ENCODE results near the gene KIRREL3. TPM values are rescaled to one million over a fixed set of nuclear protein-coding genes. Genes with fewer than 3 reads are reported as not detected.

KIRREL3 gene
- total RNA-seq, 4 donors from 2014 or later: 0.19 TPM; not detected in 3

GRCh38 chr11:126989942-126990715, 10.4 kb downstream of the KIRREL3 start:
- H3K9me3 ChIP-seq: no peaks in the 10 kb centered on the region
- no peak overlapping the region for H3K4me3 ChIP-seq
- WGBS, 2 donors: 16 to 83% methylated on average over 1 to 5 of the region's 22 CpGs
- H3K4me1 ChIP-seq: peaks cover 0 to 7% (median 0%) of the 10 kb centered on the region in 3 donors
- intact Hi-C loops (cut with DNase I): loop anchor here (5.0 to 10.0 kb wide), 3 partner anchors 265 to 548 kb away; no protein-coding TSS in a partner anchor
- TF ChIP-seq CTCF (IDR thresholded peaks at IDR 0.05): peak in 5 of 6 experiments; percentile 69 to 95 (median 76)
- no peak for TF ChIP-seq POLR2A (IDR thresholded peaks at IDR 0.05)
- no peaks in the 10 kb centered on the region for H3K36me3 ChIP-seq
- DNase-seq: no peak
- H3K27ac ChIP-seq: no peak overlapping the region
- peaks cover 0 to 34% (median 2%) of the 10 kb centered on the region in 4 donors for H3K27me3 ChIP-seq

- no peak for DNase-seq
- intact Hi-C loops (cut with DNase I): loop anchor here (5.0 kb wide), 1 partner anchor 546 kb away; no protein-coding TSS in a partner anchor
- H3K27ac ChIP-seq: no peak overlapping the region
- 84 to 90% methylated on average over 7 of the region's 7 CpGs for WGBS, 2 donors
- peaks cover 0 to 34% (median 2%) of the 10 kb centered on the region in 4 donors for H3K27me3 ChIP-seq
- no peak for TF ChIP-seq POLR2A (IDR thresholded peaks at IDR 0.05)
- no peaks in the 10 kb centered on the region for H3K9me3 ChIP-seq
- H3K4me3 ChIP-seq: no peak overlapping the region
- H3K4me1 ChIP-seq: peaks cover 0 to 7% (median 0%) of the 10 kb centered on the region in 3 donors
- H3K36me3 ChIP-seq: no peaks in the 10 kb centered on the region
Observed at GRCh38 chr11:126988655-126989054, 11.9 kb downstream of the KIRREL3 start.

- Histone ChIP-seq H3K27me3 (peaks cover 0 to 26% (median 0%) of the 10 kb centered on the region in 4 donors), H3K36me3 (no peaks in the 10 kb centered on the region), H3K27ac (no peak overlapping the region), H3K4me3 (no peak overlapping the region), H3K9me3 (no peaks in the 10 kb centered on the region), H3K4me1 (no peaks in the 10 kb centered on the region)
- TF ChIP-seq POLR2A (IDR thresholded peaks at IDR 0.05): no peak
- TF ChIP-seq CTCF (IDR thresholded peaks at IDR 0.05): no peak
- no peak for DNase-seq
- intact Hi-C loops (cut with DNase I): no loop called here
- 58 to 67% methylated on average over 1 to 2 of the region's 2 CpGs for WGBS, 2 donors
Observed at GRCh38 chr11:126981635-126982034, 18.9 kb downstream of the KIRREL3 start.

GRCh38 chr11:126978911-126979310, 21.7 kb downstream of the KIRREL3 start:
- WGBS, 2 donors: 41 to 71% methylated on average over 5 of the region's 5 CpGs
- H3K27me3 ChIP-seq: peaks cover 0 to 33% (median 0%) of the 10 kb centered on the region in 4 donors
- H3K36me3 ChIP-seq: no peaks in the 10 kb centered on the region
- intact Hi-C loops (cut with DNase I): no loop called here
- no peak for DNase-seq
- H3K27ac ChIP-seq: no peak overlapping the region
- H3K4me3 ChIP-seq: no peak overlapping the region
- H3K9me3 ChIP-seq: no peaks in the 10 kb centered on the region
- TF ChIP-seq POLR2A (IDR thresholded peaks at IDR 0.05): no peak
- no peaks in the 10 kb centered on the region for H3K4me1 ChIP-seq

- H3K4me3 ChIP-seq: no peak overlapping the region
- no peak for DNase-seq
- H3K27me3 ChIP-seq: peaks cover 0 to 33% (median 0%) of the 10 kb centered on the region in 4 donors
- H3K9me3 ChIP-seq: no peaks in the 10 kb centered on the region
- H3K36me3 ChIP-seq: no peaks in the 10 kb centered on the region
- no peaks in the 10 kb centered on the region for H3K4me1 ChIP-seq
- TF ChIP-seq CTCF (IDR thresholded peaks at IDR 0.05) (no peak), POLR2A (IDR thresholded peaks at IDR 0.05) (no peak)
- no peak overlapping the region for H3K27ac ChIP-seq
- intact Hi-C loops (cut with DNase I): no loop called here
- WGBS, 2 donors: 46 to 55% methylated on average over 3 of the region's 3 CpGs
Observed at GRCh38 chr11:126978165-126978564, 22.4 kb downstream of the KIRREL3 start.

GRCh38 chr11:126973051-126973450, 27.5 kb downstream of the KIRREL3 start:
- intact Hi-C loops (cut with DNase I): no loop called here
- DNase-seq: no peak
- TF ChIP-seq CTCF (IDR thresholded peaks at IDR 0.05) (no peak), POLR2A (IDR thresholded peaks at IDR 0.05) (no peak)
- WGBS, 2 donors: 77 to 80% methylated on average over 2 of the region's 2 CpGs
- no peaks in the 10 kb centered on the region for H3K36me3 ChIP-seq
- no peaks in the 10 kb centered on the region for H3K9me3 ChIP-seq
- H3K27me3 ChIP-seq: peaks cover 0 to 29% (median 0%) of the 10 kb centered on the region in 4 donors
- H3K4me3 ChIP-seq: no peak overlapping the region
- no peaks in the 10 kb centered on the region for H3K4me1 ChIP-seq
- no peak overlapping the region for H3K27ac ChIP-seq

Data from esophagus squamous epithelium (tissue), 5 donors.